Adrenal gland (tissue), 12 donors: Measurements from ENCODE around the gene CALCOCO2. TPM values are rescaled to one million over a fixed set of nuclear protein-coding genes. Genes with fewer than 3 reads are reported as not detected.
"Not testable (repeated sequence)": the region's sequence is repeated elsewhere in the genome, so short reads cannot be mapped to it uniquely, and the experiment has no call there.

ENCODE experiments used
- DNase-seq, 7 donors: peaks; one replicate each; pipeline ENCODE4 v3.0.0-alpha.2; 2019 to 2020
- H3K27ac ChIP-seq, 5 donors: fragments of 200-600 bp; sonication (generic) in 4 of 5; 1 replicate in 3 of 5; 2 replicates in 2 of 5; pipeline versions ENCODE4 v1.5.1 to v1.8.0; 2016 to 2020; ENCODE audit warnings: mild to moderate bottlenecking in 1 of 5
- H3K27me3 ChIP-seq: fragments of 200-600 bp; 2 replicates; pipeline ENCODE4 v1.8.0; 2021
- H3K36me3 ChIP-seq, 2 donors: fragments of 200-600 bp; replicated peaks in 1 of 2; 1 replicate in 1 of 2; 2 replicates in 1 of 2; pipeline versions ENCODE4 v1.5.1 to v1.8.0; 2018 to 2022
- H3K4me1 ChIP-seq, 2 donors: fragments of 200-600 bp; replicated peaks in 1 of 2; 1 replicate in 1 of 2; 2 replicates in 1 of 2; pipeline versions ENCODE4 v1.5.1 to v1.8.0; 2018 to 2021
- H3K4me3 ChIP-seq, 4 donors: fragments of 200-600 bp; sonication (generic) in 3 of 4; one replicate each; pipeline ENCODE4 v1.5.1; 2016 to 2018
- H3K9me3 ChIP-seq, 3 donors: fragments of 200-600 bp; sonication (generic) in 1 of 3; replicated peaks in 1 of 3; 1 replicate in 2 of 3; 2 replicates in 1 of 3; pipeline versions ENCODE4 v1.5.1 to v1.8.0; 2016 to 2021
- POLR2A ChIP-seq, 2 donors: fragments of 450-650 bp; IDR thresholded peaks; one replicate each; pipeline ENCODE4 v1.6.1; 2017; ENCODE audit warnings: antibody characterized with exemption in 2 of 2, mild to moderate bottlenecking in 2 of 2, moderate library complexity in 1 of 2
- WGBS, 4 donors: extraction: QIAGEN DNeasy Blood & Tissue Kit in 2 of 4; methylation state at CpG; one replicate each; pipeline versions ENCODE4 v1.1.5 to v1.1.7; 2013 to 2017; 5-methylcytosine and 5-hydroxymethylcytosine counted together
- intact Hi-C, 2 donors: fragments of 100-400 bp; cut with DNase I; formaldehyde crosslinking; loops; one replicate each; pipeline versions ENCODE4 v1.14.1 to v1.15.0; 2022 to 2023
- polyA plus RNA-seq, 3 donors: library from polyadenylated mRNA; stranded (reverse); fragments of 200-250 nt in 2 of 3; fragments of 350-450 nt in 1 of 3; fragmentation: Illumina TruSeq in 1 of 3; extraction: RNeasy Lipid Tissue Mini Kit (QIAGEN cat#74804) in 1 of 3; gene quantifications; one replicate each; pipeline ENCODE4 v1.2.3, GENCODE V29; 2013 to 2014
- total RNA-seq, 9 donors: library from RNA; depleted of rRNA in 4 of 9; stranded (reverse); fragments of >200 nt in 4 of 9; fragments of 120-200 nt in 1 of 9; fragmentation: NEBNext Ultra II Directional in 1 of 9; extraction: Animal tissue kit (Norgen Biotek cat#: 25700) in 1 of 9; gene quantifications; one replicate each; pipeline versions ENCODE4 v1.1.0 to v1.2.4, GENCODE V29; 2013 to 2023
- TF ChIP-seq, protein P1 (sequence below), 6 experiments: fragments of 450-650 bp in 4 of 6; fragments of 200-600 bp in 2 of 6; sonication (generic) in 1 of 6; IDR thresholded peaks; 1 replicate in 5 of 6; 2 replicates in 1 of 6; pipeline versions ENCODE4 v1.5.1 to v1.8.0; 2016 to 2021; ENCODE audit warnings: antibody characterized with exemption in 6 of 6, mild to moderate bottlenecking in 2 of 6, moderate library complexity in 1 of 6
- donor health status: healthy with polysubstance abuse.
- donor health status: Bipolar disorder and iron deficiency.
- donor health status: DM: yes; HTN: yes; CAD: no.
- donor health status: DM: no; HTN: no; CAD: no.
- donor health status: DM: no; HTN: no; CAD: no.
- donor health status: DM: yes; HTN: yes; CAD: no.

The CALCOCO2 gene
- total and polyA plus RNA-seq, 12 donors: 37.7 to 199 (median 124) TPM

DNA sequence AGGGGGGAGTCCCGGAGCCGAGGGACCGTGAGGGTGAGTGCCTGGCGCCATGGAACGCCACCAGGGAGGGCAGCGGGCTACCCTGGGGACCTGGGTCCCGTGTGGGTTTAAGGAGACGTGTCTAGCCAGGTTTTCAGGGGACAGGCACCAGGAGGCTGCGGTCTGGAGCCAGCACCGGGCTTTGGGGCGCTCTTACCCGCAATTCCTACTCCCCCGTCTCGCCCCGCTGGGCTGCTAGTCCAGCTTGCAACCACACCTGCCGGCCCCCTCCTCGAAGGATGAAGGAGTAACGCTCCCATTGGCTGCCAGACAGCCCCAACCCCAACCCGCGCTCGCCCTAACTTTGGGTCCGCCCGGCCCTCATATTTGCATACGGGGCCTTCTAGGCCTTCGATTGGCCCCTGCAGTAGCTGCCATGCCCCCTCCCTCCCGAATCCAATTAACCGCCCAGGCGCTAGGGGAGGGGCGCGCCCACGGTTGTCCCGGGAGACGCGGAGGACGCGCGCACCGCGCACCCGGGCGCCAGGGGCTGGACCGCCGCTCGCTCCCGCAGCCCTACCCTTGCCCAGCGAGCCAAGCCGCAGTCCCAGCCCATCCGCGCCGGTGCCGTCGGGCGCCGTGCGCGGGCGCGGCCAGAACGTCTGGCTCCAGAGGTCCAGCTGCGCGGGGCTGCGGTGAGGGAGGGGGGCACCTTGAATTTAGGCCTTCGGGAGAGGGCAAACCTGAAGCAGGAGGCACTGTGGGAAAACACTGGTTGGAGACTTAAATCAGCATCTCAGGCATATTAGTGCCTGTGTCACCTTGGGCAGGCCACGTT, 13.9 kb upstream of the CALCOCO2 start, which contains the start of gene TTLL6:
TSS of gene TTLL6 (minus strand) at position 456 of the 817 bp plus-strand sequence. CDS start at position 299, 157 bp downstream.
- WGBS, 4 donors: 1 to 3% (median 2%) methylated on average over 30 to 64 of the region's 64 CpGs
- Histone ChIP-seq H3K9me3 (no peaks in the 10 kb centered on the region), H3K4me1 (peaks cover 6 to 14% of the 10 kb centered on the region in 2 donors), H3K27me3 (no peaks in the 10 kb centered on the region), H3K36me3 (no peaks in the 10 kb centered on the region), H3K4me3 (peak within 1 kb of the TSS in 2 of 4 donors; percentile 10 to 43), H3K27ac (peak within 1 kb of the TSS in 1 of 5 donors; percentile 30)
- TF ChIP-seq, protein P1, sequence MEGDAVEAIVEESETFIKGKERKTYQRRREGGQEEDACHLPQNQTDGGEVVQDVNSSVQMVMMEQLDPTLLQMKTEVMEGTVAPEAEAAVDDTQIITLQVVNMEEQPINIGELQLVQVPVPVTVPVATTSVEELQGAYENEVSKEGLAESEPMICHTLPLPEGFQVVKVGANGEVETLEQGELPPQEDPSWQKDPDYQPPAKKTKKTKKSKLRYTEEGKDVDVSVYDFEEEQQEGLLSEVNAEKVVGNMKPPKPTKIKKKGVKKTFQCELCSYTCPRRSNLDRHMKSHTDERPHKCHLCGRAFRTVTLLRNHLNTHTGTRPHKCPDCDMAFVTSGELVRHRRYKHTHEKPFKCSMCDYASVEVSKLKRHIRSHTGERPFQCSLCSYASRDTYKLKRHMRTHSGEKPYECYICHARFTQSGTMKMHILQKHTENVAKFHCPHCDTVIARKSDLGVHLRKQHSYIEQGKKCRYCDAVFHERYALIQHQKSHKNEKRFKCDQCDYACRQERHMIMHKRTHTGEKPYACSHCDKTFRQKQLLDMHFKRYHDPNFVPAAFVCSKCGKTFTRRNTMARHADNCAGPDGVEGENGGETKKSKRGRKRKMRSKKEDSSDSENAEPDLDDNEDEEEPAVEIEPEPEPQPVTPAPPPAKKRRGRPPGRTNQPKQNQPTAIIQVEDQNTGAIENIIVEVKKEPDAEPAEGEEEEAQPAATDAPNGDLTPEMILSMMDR (IDR thresholded peaks at IDR 0.05): no peak
- TF ChIP-seq POLR2A (IDR thresholded peaks at IDR 0.05): no peak
- peak; percentile 86 to 94 (median 88) for DNase-seq
- intact Hi-C loops: loop anchor here in 1 of 2 donors (5.0 kb wide), 1 partner anchor 60 kb away; no protein-coding TSS in a partner anchor

DNA sequence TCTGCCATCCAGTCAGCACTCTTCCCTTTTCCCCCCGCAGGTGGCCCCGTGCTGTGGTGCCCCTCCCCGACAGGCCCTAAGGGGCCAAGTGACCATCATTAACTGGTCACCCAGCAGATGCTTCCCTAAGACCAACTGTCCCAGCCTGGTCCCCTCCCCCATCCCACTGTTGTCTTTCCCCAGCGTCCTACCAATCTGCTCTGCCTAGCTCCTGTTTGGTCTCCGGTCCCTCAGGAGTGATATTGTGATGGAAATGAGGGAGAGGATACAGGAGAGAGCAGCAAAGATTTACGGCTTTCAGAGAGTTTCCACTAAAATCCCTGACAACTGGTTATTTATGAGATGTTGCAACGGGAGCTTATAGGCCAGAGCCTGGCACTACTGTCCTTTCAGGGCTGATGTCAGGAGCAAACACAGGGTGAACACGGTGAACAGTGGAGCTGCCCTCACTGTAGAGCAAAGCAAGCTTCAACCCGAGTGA, 12.4 kb upstream of the CALCOCO2 start:
- TF ChIP-seq, protein P1 (IDR thresholded peaks at IDR 0.05): no peak
- no peak for TF ChIP-seq POLR2A (IDR thresholded peaks at IDR 0.05)
- intact Hi-C loops: loop anchor here in 1 of 2 donors (5.0 kb wide), 1 partner anchor 59 kb away; no protein-coding TSS in a partner anchor
- 46 to 52% (median 49%) methylated on average over 9 of the region's 9 CpGs for WGBS, 4 donors
- Histone ChIP-seq H3K27me3 (no peaks in the 10 kb centered on the region), H3K4me1 (peaks cover 6 to 14% of the 10 kb centered on the region in 2 donors), H3K9me3 (no peaks in the 10 kb centered on the region), H3K27ac (no peak overlapping the region), H3K36me3 (no peaks in the 10 kb centered on the region), H3K4me3 (no peak overlapping the region)
- DNase-seq: no peak

DNA sequence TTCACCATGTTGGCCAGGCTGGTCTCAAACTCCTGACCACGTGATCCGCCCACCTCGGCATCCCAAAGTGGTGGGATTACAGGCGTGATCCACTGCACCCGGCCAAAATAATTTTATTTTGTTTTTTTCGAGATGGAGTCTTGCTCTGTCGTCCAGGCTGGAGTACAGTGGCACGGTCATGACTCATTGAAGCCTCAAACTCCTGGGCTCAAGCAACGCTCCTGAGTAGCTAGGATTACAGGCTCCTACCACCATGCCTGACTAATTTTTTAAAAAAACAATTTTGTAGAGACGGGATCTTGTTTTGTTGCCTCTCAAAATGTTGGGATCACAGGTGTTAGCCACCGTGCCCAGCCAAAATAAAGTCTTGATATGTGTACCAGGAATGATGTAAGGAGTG, 11.4 kb upstream of the CALCOCO2 start:
- no peaks in the 10 kb centered on the region for H3K36me3 ChIP-seq
- no peak for TF ChIP-seq POLR2A (IDR thresholded peaks at IDR 0.05)
- TF ChIP-seq, protein P1 (IDR thresholded peaks at IDR 0.05): no peak
- peaks cover 6 to 14% of the 10 kb centered on the region in 2 donors for H3K4me1 ChIP-seq
- no peak for DNase-seq
- WGBS, 4 donors: 70 to 81% (median 75%) methylated on average over 11 of the region's 11 CpGs
- intact Hi-C loops: loop anchor here in 1 of 2 donors (5.0 kb wide), 1 partner anchor 58 kb away; no protein-coding TSS in a partner anchor
- no peak overlapping the region for H3K4me3 ChIP-seq
- no peaks in the 10 kb centered on the region for H3K9me3 ChIP-seq
- no peaks in the 10 kb centered on the region for H3K27me3 ChIP-seq
- no peak overlapping the region for H3K27ac ChIP-seq

DNA sequence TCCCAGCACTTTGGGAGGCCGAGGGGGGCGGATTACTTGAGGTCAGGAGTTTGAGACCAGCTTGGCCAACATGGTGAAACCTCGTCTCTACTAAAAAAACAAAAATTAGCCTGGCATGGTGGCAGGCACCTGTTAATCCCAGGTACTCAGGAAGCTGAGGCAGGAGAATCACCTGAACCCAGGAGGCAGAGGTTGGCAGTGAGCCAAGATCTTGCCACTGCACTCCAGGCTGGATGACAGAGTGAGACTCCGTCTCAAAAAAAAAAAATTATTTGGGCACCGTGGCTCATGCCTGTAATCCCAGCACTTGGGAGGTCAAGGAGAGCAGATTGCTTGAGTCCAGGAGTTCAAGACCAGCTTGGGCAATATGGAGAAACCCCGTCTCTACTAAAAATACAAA, 9.9 kb upstream of the CALCOCO2 start:
- H3K36me3 ChIP-seq, H3K27me3 ChIP-seq, H3K9me3 ChIP-seq, H3K27ac ChIP-seq, DNase-seq, H3K4me3 ChIP-seq, intact Hi-C loops: not testable (repeated sequence)
- peaks cover 6 to 14% of the 10 kb centered on the region in 2 donors for H3K4me1 ChIP-seq
- 51 to 68% (median 64%) methylated on average over 3 to 6 of the region's 6 CpGs for WGBS, 4 donors
